SK-N-SH (cell line): Measurements from ENCODE around the gene SLC8A2. TPM values are rescaled to one million over a fixed set of nuclear protein-coding genes. Genes with fewer than 3 reads are reported as not detected.

Experiments
- CTCF ChIA-PET: fragments of 300-600, 350-600 bp; formaldehyde crosslinking; extraction: SDS; loops from one replicate; lab custom pipeline; 2021; lab: Yijun Ruan, JAX
- POLR2A ChIA-PET: fragments of 350-600 bp; sonication (Branson Sonifier 250); formaldehyde crosslinking; extraction: SDS; loops from one replicate; lab custom pipeline; 2020; ENCODE audit warnings: antibody characterized with exemption, inconsistent platforms; lab: Yijun Ruan, JAX
- DNase-seq: peaks from one replicate; pipeline ENCODE4 v3.0.0; 2012
- H2AFZ ChIP-seq: fragments of 200-600 bp; sonication (generic); 2 replicates; pipeline ENCODE4 v1.8.1; 2016; ENCODE audit warnings: antibody characterized with exemption, mild to moderate bottlenecking, low read depth
- H3F3A ChIP-seq: fragments of 200-600 bp; sonication (generic); replicated peaks from 2 replicates; pipeline ENCODE3; 2016; ENCODE audit warnings: antibody characterized with exemption, mild to moderate bottlenecking; ENCODE audit not compliant: insufficient read depth
- H3K27ac ChIP-seq, 2 experiments: fragments of 200-500 bp in 1 of 2; fragments of 200-600 bp in 1 of 2; sonication (Bioruptor generic) in 1 of 2; sonication (generic), shearing (Covaris generic) in 1 of 2; 2 replicates each; pipeline versions ENCODE4 v1.5.1 to v1.6.1; 2014 to 2016; ENCODE audit warnings: low read depth in 2 of 2, inconsistent platforms in 1 of 2, low read length in 1 of 2, mild to moderate bottlenecking in 1 of 2, mixed read lengths in 1 of 2
- H3K27me3 ChIP-seq: fragments of 200-600 bp; sonication (generic), shearing (Covaris generic); 2 replicates; pipeline ENCODE4 v1.6.1; 2016; ENCODE audit warnings: mixed run types; ENCODE audit not compliant: insufficient read depth
- H3K36me3 ChIP-seq, 2 experiments: fragments of 200-500 bp in 1 of 2; fragments of 200-600 bp in 1 of 2; sonication (Bioruptor generic) in 1 of 2; sonication (generic) in 1 of 2; replicated peaks in 1 of 2; 2 replicates each; pipeline versions ENCODE3 to v1.5.1; 2014 to 2016; ENCODE audit warnings: low read length in 1 of 2, mild to moderate bottlenecking in 1 of 2; ENCODE audit not compliant: insufficient read depth in 2 of 2, control insufficient read depth in 1 of 2
- H3K4me1 ChIP-seq, 2 experiments: fragments of 200-500 bp in 1 of 2; fragments of 200-600 bp in 1 of 2; sonication (Bioruptor generic) in 1 of 2; sonication (generic), shearing (Covaris generic) in 1 of 2; 2 replicates each; pipeline versions ENCODE4 v1.5.1 to v1.6.1; 2014 to 2016; ENCODE audit warnings: low read depth in 1 of 2, low read length in 1 of 2, mixed run types in 1 of 2; ENCODE audit not compliant: insufficient read depth in 2 of 2, control insufficient read depth in 1 of 2
- H3K4me2 ChIP-seq: fragments of 200-600 bp; sonication (generic), shearing (Covaris generic); 2 replicates; pipeline ENCODE4 v1.6.1; 2017; ENCODE audit warnings: mixed run types
- H3K4me3 ChIP-seq, 2 experiments: fragments of 200-500 bp in 1 of 2; fragments of 200-600 bp in 1 of 2; sonication (Bioruptor generic) in 1 of 2; sonication (generic), shearing (Covaris generic) in 1 of 2; 2 replicates each; pipeline versions ENCODE4 v1.5.1 to v1.8.1; 2014 to 2016; ENCODE audit warnings: low read depth in 2 of 2, inconsistent platforms in 1 of 2, low read length in 1 of 2, mild to moderate bottlenecking in 1 of 2, mixed read lengths in 1 of 2, moderate library complexity in 1 of 2
- H3K79me2 ChIP-seq: fragments of 200-600 bp; sonication (generic); 2 replicates; pipeline ENCODE4 v1.8.1; 2017; ENCODE audit warnings: mild to moderate bottlenecking; ENCODE audit not compliant: insufficient read depth
- H3K9ac ChIP-seq: fragments of 200-600 bp; sonication (generic); 2 replicates; pipeline ENCODE4 v1.6.1; 2017; ENCODE audit warnings: mixed run types
- H3K9me2 ChIP-seq: fragments of 200-600 bp; sonication (generic); 2 replicates; pipeline ENCODE4 v1.6.1; 2017; ENCODE audit warnings: mixed run types
- H3K9me3 ChIP-seq: fragments of 200-600 bp; sonication (generic); 2 replicates; pipeline ENCODE4 v1.6.1; 2017; ENCODE audit warnings: mixed run types, mild to moderate bottlenecking, moderate library complexity
- H4K20me1 ChIP-seq: fragments of 200-600 bp; sonication (generic); 2 replicates; pipeline ENCODE4 v1.6.1; 2017; ENCODE audit warnings: mild to moderate bottlenecking, mixed run types; ENCODE audit not compliant: insufficient read depth
- FOSL2 ChIP-seq: IDR thresholded peaks from 2 replicates; pipeline ENCODE4 v1.4.0; 2012; ENCODE audit warnings: low read depth, mild to moderate bottlenecking, moderate library complexity, borderline replicate concordance
- JUND ChIP-seq: IDR thresholded peaks from 2 replicates; pipeline ENCODE4 v1.4.0; 2012
- MXI1 ChIP-seq: IDR thresholded peaks from 2 replicates; pipeline ENCODE4 v1.6.1; 2012; ENCODE audit warnings: mild to moderate bottlenecking, low read depth, low read length, improper control_type of control experiment
- NRF1 ChIP-seq: IDR thresholded peaks from 2 replicates; pipeline ENCODE4 v1.6.1; 2012; ENCODE audit warnings: low read depth, mild to moderate bottlenecking, low read length
- RAD21 ChIP-seq: IDR thresholded peaks from 2 replicates; pipeline ENCODE4 v1.6.1; 2012; ENCODE audit warnings: mild to moderate bottlenecking, low read length
- RFX5 ChIP-seq: IDR thresholded peaks from 2 replicates; pipeline ENCODE4 v1.6.1; 2012; ENCODE audit warnings: mild to moderate bottlenecking, improper control_type of control experiment, low read length
- TCF12 ChIP-seq: IDR thresholded peaks from 2 replicates; pipeline ENCODE4 v1.4.0; 2012
- YY1 ChIP-seq: IDR thresholded peaks from 2 replicates; pipeline ENCODE4 v1.4.0; 2012; ENCODE audit warnings: low read depth, mild to moderate bottlenecking
- WGBS: methylation state at CpG from one replicate; pipeline ENCODE4 v1.1.6; 2017; ENCODE audit warnings: low lambda C conversion rate; 5-methylcytosine and 5-hydroxymethylcytosine counted together
- polyA plus RNA-seq, 3 experiments: library from polyadenylated mRNA; depleted of rRNA; stranded (reverse); fragments of >200 nt; gene quantifications; 2 replicates each; pipeline ENCODE4 v1.2.3, GENCODE V29; 2012
- TF ChIP-seq, protein P1 (sequence below): fragments of 150-350 bp; IDR thresholded peaks from 2 replicates; pipeline ENCODE4 v1.6.1; 2016; ENCODE audit warnings: mild to moderate bottlenecking, low read depth, low read length
- TF ChIP-seq, protein P2 (sequence below): IDR thresholded peaks from 2 replicates; pipeline ENCODE4 v1.6.1; 2012; ENCODE audit warnings: mild to moderate bottlenecking, low read depth, low read length, moderate library complexity
- TF ChIP-seq, protein P3 (sequence below): fragments of 150-350 bp; IDR thresholded peaks from 2 replicates; pipeline ENCODE4 v1.6.1; 2017; ENCODE audit warnings: antibody characterized with exemption, low read length, low read depth, borderline replicate concordance
- TF ChIP-seq, protein P4 (sequence below): IDR thresholded peaks from 2 replicates; pipeline ENCODE4 v1.4.0; 2012; ENCODE audit warnings: low read depth
- TF ChIP-seq, protein P5 (sequence below): IDR thresholded peaks from 2 replicates; pipeline ENCODE4; 2012

SLC8A2 gene
- polyA plus RNA-seq, 1 of the 3 experiments (the other 2 are of a cell fraction) = 0.58 TPM

DNA sequence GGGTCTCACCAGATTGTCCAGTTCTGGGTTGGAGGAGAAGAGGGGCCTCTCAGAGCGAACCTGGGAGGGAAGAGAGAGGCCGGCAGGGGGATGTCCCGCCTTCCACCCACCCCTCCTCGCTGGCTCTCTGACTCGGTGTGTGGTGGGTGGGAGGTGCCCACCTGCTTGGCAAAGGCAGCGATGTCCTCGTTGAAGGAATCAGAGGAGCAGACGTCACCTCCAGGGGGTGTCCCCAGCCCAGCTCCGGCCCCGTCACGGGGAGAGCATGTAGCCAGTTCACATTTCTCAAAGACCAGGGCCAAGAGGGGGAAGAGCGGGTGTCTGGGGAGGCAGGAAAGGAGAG is 55.1 kb downstream of the SLC8A2 start:
- Histone ChIP-seq H3F3A (peaks cover 8% of the 10 kb centered on the region), H3K27ac (no peak overlapping the region), H2AFZ (no peak overlapping the region), H4K20me1 (peaks cover 25% of the 10 kb centered on the region), H3K36me3 (peaks cover 5 to 6% of the 10 kb centered on the region in 2 experiments), H3K9me3 (no peaks in the 10 kb centered on the region), H3K27me3 (no peaks in the 10 kb centered on the region), H3K79me2 (peaks cover 21% of the 10 kb centered on the region), H3K4me1 (peaks cover 20 to 35% of the 10 kb centered on the region in 2 experiments; a peak in 3 of 4 replicates), H3K9ac (no peak overlapping the region), H3K4me2 (no peak overlapping the region), H3K9me2 (no peaks in the 10 kb centered on the region), H3K4me3 (no peak overlapping the region)
- TF ChIP-seq FOSL2 (no peak), MXI1 (no peak), TCF12 (no peak), RFX5 (no peak), RAD21 (no peak)
- TF ChIP-seq, protein P1, sequence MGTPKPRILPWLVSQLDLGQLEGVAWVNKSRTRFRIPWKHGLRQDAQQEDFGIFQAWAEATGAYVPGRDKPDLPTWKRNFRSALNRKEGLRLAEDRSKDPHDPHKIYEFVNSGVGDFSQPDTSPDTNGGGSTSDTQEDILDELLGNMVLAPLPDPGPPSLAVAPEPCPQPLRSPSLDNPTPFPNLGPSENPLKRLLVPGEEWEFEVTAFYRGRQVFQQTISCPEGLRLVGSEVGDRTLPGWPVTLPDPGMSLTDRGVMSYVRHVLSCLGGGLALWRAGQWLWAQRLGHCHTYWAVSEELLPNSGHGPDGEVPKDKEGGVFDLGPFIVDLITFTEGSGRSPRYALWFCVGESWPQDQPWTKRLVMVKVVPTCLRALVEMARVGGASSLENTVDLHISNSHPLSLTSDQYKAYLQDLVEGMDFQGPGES = no peak
- TF ChIP-seq, protein P2, sequence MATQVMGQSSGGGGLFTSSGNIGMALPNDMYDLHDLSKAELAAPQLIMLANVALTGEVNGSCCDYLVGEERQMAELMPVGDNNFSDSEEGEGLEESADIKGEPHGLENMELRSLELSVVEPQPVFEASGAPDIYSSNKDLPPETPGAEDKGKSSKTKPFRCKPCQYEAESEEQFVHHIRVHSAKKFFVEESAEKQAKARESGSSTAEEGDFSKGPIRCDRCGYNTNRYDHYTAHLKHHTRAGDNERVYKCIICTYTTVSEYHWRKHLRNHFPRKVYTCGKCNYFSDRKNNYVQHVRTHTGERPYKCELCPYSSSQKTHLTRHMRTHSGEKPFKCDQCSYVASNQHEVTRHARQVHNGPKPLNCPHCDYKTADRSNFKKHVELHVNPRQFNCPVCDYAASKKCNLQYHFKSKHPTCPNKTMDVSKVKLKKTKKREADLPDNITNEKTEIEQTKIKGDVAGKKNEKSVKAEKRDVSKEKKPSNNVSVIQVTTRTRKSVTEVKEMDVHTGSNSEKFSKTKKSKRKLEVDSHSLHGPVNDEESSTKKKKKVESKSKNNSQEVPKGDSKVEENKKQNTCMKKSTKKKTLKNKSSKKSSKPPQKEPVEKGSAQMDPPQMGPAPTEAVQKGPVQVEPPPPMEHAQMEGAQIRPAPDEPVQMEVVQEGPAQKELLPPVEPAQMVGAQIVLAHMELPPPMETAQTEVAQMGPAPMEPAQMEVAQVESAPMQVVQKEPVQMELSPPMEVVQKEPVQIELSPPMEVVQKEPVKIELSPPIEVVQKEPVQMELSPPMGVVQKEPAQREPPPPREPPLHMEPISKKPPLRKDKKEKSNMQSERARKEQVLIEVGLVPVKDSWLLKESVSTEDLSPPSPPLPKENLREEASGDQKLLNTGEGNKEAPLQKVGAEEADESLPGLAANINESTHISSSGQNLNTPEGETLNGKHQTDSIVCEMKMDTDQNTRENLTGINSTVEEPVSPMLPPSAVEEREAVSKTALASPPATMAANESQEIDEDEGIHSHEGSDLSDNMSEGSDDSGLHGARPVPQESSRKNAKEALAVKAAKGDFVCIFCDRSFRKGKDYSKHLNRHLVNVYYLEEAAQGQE = no peak
- TF ChIP-seq, protein P3, sequence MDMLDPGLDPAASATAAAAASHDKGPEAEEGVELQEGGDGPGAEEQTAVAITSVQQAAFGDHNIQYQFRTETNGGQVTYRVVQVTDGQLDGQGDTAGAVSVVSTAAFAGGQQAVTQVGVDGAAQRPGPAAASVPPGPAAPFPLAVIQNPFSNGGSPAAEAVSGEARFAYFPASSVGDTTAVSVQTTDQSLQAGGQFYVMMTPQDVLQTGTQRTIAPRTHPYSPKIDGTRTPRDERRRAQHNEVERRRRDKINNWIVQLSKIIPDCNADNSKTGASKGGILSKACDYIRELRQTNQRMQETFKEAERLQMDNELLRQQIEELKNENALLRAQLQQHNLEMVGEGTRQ = no peak
- TF ChIP-seq, protein P4, sequence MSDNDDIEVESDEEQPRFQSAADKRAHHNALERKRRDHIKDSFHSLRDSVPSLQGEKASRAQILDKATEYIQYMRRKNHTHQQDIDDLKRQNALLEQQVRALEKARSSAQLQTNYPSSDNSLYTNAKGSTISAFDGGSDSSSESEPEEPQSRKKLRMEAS = no peak
- ChIA-PET CTCF (interaction anchor here (0.7 to 2.1 kb wide), 3 partner anchors 19 to 99 kb away, joined by 3 to 8 read pairs (median 3); no protein-coding TSS in a partner anchor), POLR2A (interaction anchor here (0.6 kb wide), 1 partner anchor 9 kb away, joined by 3 read pairs; no protein-coding TSS in a partner anchor)
- DNase-seq = no peak
- WGBS = 94% methylated on average over 10 of the region's 12 CpGs

DNA sequence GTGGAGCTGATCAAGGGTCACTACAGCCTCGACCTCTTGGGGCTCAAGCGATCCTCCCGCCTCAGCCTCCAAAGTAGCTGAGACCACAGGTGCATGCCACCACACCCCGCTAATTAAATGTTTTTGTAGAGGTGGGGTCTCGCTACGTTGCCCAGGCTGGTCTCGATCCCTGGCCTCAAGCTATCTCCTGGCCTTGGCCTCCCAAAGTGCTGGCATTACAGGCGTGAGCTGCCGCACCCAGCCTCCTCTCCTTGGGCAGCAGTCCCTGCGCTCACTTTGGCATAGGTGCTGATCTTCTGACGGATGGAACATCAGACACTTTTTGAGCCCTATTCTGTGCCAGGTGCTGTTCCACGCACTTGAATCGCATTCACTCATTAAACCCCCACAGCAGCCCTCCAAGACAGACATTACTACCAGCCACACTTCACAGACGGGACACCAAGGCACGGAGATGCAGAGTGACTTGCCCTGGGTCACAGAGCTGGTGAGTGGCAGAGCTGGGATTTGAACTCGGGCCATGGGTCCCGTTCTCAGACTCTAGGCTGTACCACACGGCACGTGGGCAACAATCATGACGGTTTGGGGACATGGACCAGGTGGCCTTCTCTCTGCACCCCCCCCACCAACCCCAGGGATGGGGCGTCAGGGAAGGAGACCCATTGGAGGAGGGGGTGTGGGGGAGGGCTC is 55.6 kb downstream of the SLC8A2 start:
- H3K4me1 ChIP-seq = peaks cover 15 to 30% of the 10 kb centered on the region in 2 experiments; a peak in 3 of 4 replicates
- POLR2A ChIA-PET = no interaction called here
- CTCF ChIA-PET = interaction anchor here (1.2 to 2.9 kb wide), 5 partner anchors 20 to 132 kb away, joined by 3 to 9 read pairs (median 4); partner anchors contain the start of gene DHX34
- TF ChIP-seq, protein P3 = no peak
- TF ChIP-seq, protein P5, sequence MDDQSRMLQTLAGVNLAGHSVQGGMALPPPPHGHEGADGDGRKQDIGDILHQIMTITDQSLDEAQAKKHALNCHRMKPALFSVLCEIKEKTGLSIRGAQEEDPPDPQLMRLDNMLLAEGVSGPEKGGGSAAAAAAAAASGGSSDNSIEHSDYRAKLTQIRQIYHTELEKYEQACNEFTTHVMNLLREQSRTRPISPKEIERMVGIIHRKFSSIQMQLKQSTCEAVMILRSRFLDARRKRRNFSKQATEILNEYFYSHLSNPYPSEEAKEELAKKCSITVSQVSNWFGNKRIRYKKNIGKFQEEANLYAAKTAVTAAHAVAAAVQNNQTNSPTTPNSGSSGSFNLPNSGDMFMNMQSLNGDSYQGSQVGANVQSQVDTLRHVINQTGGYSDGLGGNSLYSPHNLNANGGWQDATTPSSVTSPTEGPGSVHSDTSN = no peak
- TF ChIP-seq, protein P2 = no peak
- TF ChIP-seq MXI1 (no peak), YY1 (no peak), NRF1 (no peak), JUND (no peak)

More for the DNA sequence above, 55.6 kb downstream of the SLC8A2 start:
- H3K79me2 ChIP-seq = peaks cover 21% of the 10 kb centered on the region
- no peak overlapping the region for H3K4me2 ChIP-seq
- no peak overlapping the region for H2AFZ ChIP-seq
- H3K27me3 ChIP-seq = no peaks in the 10 kb centered on the region
- no peak for DNase-seq
- H3K4me3 ChIP-seq = no peak overlapping the region
- peaks cover 5% of the 10 kb centered on the region for H3F3A ChIP-seq
- H3K27ac ChIP-seq = no peak overlapping the region
- H3K36me3 ChIP-seq = peaks cover 5 to 6% of the 10 kb centered on the region in 2 experiments
- H3K9me2 ChIP-seq = no peaks in the 10 kb centered on the region
- WGBS = 98% methylated on average over 18 of the region's 21 CpGs
- H4K20me1 ChIP-seq = peaks cover 25% of the 10 kb centered on the region
- H3K9ac ChIP-seq = no peak overlapping the region
- H3K9me3 ChIP-seq = no peaks in the 10 kb centered on the region
